ENCODE measurements around the gene LRRC4B.
"Not testable (repeated sequence)": the region's sequence is repeated elsewhere in the genome, so short reads cannot be mapped to it uniquely, and the experiment has no call there.

Gene LRRC4B

DNA sequence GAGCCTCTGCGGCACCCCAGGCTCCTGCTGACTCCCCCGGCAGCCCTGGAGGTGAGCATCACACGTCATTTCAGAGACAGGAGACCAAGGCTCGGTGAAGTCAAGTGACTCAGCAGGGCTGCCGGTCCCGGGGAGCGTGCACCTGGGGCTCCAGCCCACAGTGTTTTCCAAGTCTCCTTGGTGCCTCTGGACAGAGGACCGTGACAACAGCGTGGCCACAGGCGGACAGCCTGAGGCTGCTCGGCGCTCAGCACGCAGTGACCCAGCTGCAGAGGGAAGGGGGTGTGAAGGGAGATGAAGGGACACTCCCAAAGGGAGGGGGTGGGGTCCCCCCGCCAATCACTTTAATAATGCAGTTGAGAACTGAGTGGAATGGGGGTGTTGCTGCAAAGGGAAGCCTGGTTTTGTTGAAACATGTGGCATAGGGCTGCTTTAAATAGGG is 37.0 kb downstream of the LRRC4B start:
- TF ChIP-seq ZNF274 (IDR thresholded peaks at IDR 0.05; ENCODE audit: low read depth, low read length), result no peak
- no peak overlapping the region for H3K4me3 ChIP-seq (ENCODE audit: low read length)

DNA sequence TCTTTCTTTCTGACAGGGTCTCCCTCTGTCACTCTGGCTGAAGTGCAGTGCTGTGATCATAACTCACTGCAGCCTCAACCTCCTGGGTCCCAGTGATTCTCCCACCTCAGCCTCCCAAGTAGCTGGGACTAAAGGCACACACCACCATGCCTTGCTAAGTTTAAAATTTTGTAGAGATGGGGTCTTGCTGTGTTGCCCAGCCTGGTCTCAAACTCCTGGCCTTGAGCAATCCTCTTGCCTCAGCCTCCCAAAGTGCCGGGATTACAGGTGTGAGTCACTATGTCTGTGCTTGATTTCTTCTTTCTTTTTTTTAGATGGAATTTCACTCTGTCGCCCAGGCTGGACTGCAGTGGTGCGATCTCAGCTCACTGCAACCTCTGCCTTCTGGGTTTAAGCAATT is 40.2 kb downstream of the LRRC4B start:
- not testable (repeated sequence) for H3K4me3 ChIP-seq (ENCODE audit: low read length)

DNA sequence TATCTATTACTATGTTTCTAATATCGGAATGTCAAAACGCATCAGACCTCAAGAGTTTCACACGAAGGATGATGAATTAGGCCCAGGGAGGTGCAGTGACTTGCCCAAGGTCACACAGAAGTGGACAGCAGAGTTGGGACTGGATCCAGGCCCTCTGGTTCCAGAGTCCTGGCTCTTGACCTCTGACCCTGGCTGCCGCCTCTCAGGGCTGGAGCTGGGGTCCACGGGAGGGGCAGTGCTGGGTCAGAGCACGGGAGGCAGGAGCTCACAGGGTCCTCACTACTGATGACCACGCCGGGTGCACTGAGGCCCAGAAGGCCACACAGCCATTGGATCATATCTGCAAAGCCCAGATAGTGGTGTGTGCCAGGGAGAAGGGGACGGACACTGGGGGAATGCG is 45.4 kb downstream of the LRRC4B start:
- TF ChIP-seq ZNF274 (IDR thresholded peaks at IDR 0.05; ENCODE audit: low read depth, low read length), result no peak
- H3K4me3 ChIP-seq (ENCODE audit: low read length), result no peak overlapping the region

DNA sequence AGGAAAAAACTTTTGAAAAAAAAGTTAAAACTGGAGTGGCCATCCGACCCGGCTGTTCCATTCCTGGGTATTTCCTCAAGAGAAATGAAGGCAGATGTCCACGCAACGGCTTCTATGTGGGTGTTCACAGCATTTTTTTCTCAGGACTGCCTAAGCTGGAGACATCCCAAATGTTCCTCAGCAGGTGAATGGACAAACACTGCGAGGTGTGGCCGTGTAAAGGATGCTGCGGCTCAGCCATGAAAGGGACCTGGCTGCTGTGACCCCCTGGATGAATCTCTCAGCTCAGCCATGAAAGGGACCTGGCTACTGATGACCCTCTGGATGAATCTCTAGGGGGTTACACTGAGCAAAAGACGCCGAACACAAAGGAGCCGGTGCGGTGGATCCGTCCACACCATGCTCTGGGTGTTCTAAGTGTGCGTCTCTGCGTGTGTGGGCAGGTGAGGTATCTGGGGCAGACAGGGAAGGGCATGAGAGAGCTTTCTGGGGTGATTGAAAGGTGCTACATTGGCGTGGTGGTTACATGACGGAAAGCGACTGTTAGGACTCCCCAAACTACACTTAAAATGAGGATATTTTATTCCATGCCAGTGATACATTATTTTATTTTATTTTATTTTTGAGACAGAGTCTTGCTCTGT is 47.3 kb downstream of the LRRC4B start:
- no peak for TF ChIP-seq ZNF274 (IDR thresholded peaks at IDR 0.05; ENCODE audit: low read depth, low read length)

DNA sequence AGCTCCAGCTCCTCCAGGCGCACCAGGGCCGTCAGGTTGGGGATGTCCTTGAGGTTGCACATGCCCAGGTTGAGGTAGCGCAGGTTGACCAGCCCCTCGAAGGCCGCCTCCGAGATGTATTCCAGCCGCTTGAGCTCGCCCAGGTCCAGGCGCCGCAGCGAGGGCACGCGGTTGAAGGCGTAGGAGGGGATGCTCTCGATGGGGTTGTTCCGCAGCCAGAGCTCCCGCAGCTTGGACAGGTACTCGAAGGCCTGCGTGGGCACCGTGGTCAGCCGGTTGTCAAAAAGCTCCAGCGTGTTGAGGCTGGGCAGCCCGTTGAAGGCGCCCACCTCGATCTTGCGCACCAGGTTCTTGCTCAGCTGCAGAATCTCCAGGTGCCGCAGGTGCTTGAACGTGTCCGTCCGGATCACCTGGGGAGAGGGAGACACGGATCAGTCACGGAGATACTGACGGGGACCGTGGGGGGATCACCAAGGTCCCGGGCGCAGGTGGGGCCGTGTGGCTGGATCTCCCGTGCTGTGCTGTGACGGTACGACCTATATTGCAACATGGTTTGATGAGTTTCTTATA is 49.1 kb downstream of the LRRC4B start:
- no peak for TF ChIP-seq ZNF274 (IDR thresholded peaks at IDR 0.05; ENCODE audit: low read depth, low read length)
- H3K4me3 ChIP-seq (ENCODE audit: low read length), result no peak overlapping the region

More for the DNA sequence above, 47.3 kb downstream of the LRRC4B start:
- H3K4me3 ChIP-seq (ENCODE audit: low read length), result no peak overlapping the region

DNA sequence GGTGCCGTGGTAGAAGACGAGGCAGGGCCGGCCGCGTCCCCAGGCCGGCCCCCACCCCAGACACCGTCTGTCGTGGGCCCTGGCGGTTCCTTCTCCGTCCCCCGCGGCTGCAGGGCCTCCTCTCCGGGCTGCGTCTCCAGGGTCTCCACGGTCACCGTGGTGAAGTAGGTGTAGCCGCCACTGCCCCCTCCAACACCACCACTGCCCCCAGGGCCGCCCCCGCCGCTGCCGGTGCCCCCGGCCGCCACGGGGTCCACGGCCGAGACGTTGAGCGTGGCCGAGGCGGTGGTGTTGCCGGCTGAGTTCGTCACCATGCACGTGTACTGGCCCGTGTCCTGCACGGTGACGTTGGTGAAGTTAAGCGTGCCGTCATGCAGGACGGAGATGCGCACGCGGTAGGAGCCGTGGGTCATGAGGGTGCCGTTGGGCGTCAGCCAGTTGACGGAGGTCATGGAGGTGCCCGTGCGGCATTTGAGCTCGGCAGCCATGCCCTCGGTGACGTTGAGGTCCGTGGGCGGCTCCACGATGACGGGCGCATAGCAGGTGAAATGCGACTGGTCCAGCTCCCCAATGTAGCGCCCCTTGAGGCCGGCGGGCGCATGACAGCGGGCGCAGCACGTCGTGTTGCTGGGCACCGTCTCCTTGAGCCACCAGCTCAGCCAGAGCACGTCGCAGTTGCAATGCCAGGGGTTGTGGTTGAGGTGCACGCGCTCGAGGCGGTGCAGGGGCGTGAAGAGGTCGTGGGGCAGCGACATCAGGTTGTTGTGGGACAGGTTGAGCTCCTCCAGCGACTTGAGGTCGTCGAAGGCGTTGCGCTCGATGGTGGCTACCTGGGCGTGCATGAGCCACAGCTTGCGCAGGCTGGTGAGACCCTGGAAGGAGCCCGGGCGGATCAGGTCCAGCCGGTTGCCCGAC is 49.9 kb downstream of the LRRC4B start:
- H3K4me3 ChIP-seq (ENCODE audit: low read length), result no peak overlapping the region
- TF ChIP-seq ZNF274 (IDR thresholded peaks at IDR 0.05; ENCODE audit: low read depth, low read length), result no peak

DNA sequence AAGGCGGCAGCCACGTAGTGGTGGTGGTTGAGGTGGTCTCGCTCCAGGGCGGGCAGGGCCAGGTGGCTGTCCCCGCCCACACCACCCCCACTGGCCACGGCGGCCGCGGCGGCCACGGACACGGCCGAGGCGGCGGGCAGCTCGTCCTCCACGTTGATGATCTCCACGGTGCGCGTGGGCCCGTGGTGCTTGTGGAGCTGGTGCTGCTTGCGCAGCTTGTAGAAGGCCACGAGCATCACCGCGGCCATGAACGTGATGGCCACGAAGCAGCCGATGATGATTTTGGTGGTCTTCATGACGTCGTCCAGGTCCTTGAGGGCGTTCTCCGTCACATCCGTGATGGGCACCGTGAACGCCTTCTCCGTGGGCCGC is 50.5 kb downstream of the LRRC4B start:
- H3K4me3 ChIP-seq (ENCODE audit: low read length), result no peak overlapping the region
- TF ChIP-seq ZNF274 (IDR thresholded peaks at IDR 0.05; ENCODE audit: low read depth, low read length), result no peak

DNA sequence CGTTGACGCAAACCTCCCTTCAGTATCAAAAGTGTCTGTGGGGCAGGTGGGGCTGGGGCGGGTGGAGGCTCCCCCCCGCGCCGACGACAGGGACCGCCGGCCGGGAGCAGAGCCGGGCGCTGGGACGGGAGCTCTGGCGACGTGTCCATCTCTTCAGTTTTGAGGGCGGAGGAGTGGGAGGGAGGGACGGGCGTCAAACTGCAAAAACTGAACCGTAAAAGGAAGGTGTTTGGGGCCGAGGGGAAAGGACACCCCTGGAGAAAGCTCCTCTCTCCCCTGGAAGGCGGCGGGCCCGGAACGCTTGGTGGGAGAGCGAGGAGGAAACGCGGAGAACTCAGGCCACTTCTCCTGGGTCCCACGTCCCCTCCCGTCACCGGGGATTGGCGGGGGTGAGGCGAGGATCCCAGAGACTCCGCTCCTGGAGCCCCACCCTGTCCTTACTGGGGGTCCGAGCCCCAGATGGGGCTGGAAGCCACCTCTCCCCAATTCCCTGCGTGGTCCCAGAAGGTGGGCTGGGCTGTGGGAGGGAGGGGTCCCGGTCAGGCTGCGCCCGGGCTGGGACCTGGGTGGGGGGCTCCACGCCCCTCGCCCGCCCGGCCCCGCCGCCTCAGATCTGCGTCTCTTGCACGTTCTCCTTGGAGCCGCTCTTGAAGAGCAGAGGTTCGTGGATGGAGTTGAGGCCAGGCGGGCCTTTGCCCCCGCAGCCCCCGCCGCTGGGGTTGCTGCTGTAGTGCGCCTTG is 51.1 kb downstream of the LRRC4B start:
- TF ChIP-seq ZNF274 (IDR thresholded peaks at IDR 0.05; ENCODE audit: low read depth, low read length), result no peak
- H3K4me3 ChIP-seq (ENCODE audit: low read length), result no peak overlapping the region

DNA sequence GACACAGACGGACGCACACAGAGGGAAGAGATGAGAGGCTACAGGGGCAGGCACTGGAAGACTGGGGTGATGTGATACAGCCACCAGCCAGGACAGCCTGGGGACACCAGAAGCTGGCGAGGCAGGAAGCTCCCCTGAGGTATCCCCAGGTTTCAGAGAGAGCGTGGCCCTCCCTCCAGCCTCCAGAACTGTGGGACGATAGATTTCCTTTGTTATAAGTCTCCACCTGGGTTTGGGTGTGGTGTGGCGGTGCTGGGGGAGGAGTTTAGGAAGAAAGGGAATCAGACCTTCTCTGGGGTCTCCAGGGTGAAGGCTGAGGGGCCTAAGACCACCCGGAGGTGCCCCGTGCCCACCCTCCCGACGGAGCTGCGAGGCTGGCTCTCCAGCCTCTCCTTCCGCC is 51.8 kb downstream of the LRRC4B start:
- TF ChIP-seq ZNF274 (IDR thresholded peaks at IDR 0.05; ENCODE audit: low read depth, low read length), result no peak

DNA sequence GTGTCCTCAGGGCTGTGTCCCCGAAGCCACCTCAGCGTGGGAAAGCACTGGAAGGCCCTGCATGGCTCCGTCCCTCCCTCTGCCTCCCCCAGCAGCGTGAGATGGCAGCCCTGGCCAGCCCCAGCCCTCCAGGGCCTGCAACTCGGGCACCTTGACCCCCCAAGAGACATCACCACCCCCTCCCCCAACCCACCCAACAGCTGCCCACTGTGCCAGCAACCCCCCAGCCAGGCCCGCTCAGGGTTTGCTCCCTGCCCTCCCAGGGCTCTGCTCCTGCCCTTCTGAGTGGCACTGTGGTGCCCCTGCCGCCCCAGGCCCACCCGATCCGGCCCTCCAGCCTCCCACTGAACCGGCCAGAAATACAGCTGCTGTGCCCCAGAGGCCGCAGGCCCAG is 53.1 kb downstream of the LRRC4B start:
- no peak overlapping the region for H3K4me3 ChIP-seq (ENCODE audit: low read length)
- TF ChIP-seq ZNF274 (IDR thresholded peaks at IDR 0.05; ENCODE audit: low read depth, low read length), result no peak

More for the DNA sequence above, 51.8 kb downstream of the LRRC4B start:
- no peak overlapping the region for H3K4me3 ChIP-seq (ENCODE audit: low read length)

DNA sequence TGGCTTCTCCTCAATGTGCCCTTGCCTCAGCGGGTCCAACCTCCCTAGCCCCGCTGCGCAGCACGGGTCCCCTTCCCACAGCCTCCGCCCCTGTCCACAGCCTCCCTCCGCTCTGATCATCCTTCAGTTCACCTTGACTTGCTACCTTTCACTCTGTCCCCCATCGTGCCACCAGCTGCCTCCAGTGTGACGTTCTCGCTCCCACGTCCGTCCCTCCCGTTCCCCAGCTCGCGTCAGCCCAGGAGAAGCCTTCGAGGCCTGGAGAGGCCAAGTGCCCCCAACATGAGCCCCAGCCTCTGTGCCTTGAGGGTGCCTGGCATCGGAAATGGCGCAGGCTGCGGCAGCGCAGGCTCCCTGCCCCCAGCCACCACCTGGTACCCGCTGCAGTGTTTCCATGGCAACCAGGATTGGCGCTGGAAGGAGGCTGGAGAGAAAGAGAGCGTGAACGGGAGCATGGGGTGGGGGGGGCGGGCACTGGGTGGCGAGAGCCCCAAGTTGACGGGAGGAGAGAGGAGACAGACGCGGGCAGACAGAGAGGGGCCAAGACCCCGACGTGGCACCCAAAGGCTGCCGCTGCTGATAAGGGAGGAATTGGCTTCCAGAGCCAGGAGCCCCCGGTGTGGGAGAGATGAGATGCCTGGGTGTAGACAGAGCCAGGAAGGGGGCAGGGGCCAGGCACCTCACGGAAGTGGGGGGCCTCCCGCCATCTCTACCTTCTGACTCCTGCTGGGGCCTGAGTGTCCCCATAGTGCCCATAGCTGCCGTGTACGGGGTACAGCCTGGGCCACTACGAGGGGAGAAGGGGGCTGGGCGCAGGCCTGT is 53.7 kb downstream of the LRRC4B start:
- TF ChIP-seq ZNF274 (IDR thresholded peaks at IDR 0.05; ENCODE audit: low read depth, low read length), result no peak
- H3K4me3 ChIP-seq (ENCODE audit: low read length), result no peak overlapping the region

DNA sequence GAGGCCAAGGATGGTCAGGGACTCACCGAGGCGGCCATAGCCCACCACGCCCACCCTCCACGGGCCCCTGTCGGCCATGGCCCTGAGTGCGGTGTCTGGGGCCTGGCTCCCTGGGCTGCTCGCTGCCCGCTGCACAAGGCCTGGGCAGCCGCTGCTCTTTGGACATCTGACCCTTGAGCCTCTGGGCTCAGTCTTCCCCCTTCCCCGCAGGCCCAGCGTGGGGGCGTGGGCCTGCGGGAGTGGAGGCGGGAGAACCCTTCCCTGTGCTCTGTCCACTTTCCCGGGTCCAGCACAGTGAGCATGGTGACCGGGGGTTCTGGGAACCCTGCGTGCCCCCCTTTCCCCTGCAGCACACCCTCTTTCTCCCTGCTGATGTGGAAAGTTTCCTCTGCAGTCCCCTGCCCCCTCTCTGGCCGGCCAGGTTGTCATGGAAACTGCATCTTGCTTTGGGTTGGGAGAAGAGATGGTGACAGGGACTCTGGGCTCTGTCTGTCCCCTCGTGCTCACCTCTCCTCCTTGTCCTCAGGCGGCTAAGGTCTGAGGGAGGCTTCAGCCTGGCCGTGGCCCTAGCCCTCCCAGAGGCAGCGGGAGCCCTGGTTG is 54.4 kb downstream of the LRRC4B start, which contains the start of gene ASPDH:
Gene ASPDH, minus strand, starts transcription at position 168 of the 600 bp plus-strand sequence. Its CDS starts 90 bp downstream, at position 78.
- no peak within 1 kb of the TSS for H3K4me3 ChIP-seq (ENCODE audit: low read length)
- TF ChIP-seq ZNF274 (IDR thresholded peaks at IDR 0.05; ENCODE audit: low read depth, low read length), result no peak

Measured in GM08714 (cell line).